Measurements from ENCODE around the gene ESPL1. TPM values are rescaled to one million over a fixed set of nuclear protein-coding genes. Genes with fewer than 3 reads are reported as not detected.

The ESPL1 gene
- total RNA-seq, 1 experiment from 2014 or later, result 61.4 TPM

DNA sequence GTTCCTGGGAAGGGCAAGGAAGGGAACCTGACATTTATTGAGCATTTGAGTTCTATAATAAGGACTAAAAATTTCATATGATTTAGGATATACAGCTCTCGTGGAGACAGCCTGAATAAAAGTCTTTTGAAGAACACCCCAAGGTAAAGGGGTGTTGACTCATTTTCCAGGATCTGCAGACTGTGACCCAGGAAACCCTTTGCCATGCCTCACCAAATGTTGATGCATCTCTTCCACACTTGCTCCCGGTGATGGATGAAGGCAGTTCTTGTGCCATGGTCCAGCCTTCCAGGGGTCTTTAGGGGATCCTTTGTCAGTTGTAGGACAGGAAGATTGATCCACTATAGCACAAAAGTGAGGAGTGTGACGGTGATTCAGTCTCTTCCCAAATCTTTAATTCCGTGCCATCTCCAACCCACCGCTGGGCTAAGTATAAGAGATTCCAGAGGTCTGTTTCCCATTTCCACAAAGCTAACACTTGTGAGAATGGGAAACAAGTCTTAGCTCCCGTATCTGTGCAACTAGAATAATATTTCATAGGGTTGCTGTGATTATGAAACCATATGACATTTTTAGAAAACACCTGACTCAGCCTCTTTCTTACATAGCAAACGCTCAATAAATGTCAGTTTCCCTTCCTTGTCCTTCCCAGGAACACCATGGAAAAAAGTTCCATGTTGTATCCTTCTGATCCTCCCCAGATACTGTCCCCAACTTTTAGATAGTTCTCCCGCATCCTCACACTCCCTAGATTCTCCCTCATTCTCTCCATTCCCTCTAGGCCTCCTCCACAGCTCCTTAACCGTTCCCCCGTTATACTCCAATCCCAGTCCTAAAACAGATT, 52.5 kb downstream of the ESPL1 start (continued):
- TF ChIP-seq GTF2I (CRISPR knock-in tag; conservative IDR thresholded peaks at IDR 0.05) (no peak), SP1 (CRISPR knock-in tag; conservative IDR thresholded peaks at IDR 0.05) (no peak), KAT7 (CRISPR knock-in tag; IDR thresholded peaks at IDR 0.05; ENCODE audit: borderline replicate concordance) (no peak), ESRRA (CRISPR knock-in tag; IDR thresholded peaks at IDR 0.05; ENCODE audit: borderline replicate concordance) (no peak)

DNA sequence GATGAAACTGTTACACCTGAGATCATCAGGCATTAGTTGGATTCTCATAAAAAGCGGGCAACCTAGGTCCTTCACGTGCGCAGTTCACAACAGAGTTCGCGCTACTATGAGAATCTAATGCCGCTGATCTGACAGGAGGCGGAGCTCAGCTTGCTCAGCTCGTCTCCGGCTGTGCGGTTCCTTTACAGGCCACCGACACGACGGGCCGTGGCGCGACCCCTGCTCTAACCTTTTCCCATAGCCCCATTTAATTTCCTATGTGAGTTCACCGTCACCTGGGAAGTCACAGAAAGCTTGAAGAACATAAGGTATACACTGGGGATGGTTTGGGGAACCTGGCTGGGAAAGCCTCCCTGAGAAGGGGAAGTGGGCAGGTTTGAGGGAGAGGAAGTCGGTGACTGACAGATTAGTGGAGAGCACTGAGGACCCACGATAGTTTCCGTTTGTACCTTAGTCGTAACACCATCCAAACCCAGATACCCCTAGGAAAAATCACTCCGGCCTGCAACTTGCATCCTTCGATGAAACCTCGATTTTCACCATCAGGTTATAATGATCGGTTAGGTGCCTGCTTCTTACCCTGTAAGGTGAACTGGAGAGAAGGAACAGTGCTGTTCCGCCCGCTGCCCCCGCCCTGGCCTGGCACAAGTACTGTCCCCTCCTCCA, 56.1 kb downstream of the ESPL1 start:
- peaks cover 67% of the 10 kb centered on the region for H3K27me3 Mint-ChIP-seq (ENCODE audit: low read depth)
- H3K27ac Mint-ChIP-seq, result peak overlapping the region; percentile 57; the same call in 1 of the 2 replicates
- peak overlapping the region; percentile 81 for H3K4me3 Mint-ChIP-seq
- TF ChIP-seq, protein P1, sequence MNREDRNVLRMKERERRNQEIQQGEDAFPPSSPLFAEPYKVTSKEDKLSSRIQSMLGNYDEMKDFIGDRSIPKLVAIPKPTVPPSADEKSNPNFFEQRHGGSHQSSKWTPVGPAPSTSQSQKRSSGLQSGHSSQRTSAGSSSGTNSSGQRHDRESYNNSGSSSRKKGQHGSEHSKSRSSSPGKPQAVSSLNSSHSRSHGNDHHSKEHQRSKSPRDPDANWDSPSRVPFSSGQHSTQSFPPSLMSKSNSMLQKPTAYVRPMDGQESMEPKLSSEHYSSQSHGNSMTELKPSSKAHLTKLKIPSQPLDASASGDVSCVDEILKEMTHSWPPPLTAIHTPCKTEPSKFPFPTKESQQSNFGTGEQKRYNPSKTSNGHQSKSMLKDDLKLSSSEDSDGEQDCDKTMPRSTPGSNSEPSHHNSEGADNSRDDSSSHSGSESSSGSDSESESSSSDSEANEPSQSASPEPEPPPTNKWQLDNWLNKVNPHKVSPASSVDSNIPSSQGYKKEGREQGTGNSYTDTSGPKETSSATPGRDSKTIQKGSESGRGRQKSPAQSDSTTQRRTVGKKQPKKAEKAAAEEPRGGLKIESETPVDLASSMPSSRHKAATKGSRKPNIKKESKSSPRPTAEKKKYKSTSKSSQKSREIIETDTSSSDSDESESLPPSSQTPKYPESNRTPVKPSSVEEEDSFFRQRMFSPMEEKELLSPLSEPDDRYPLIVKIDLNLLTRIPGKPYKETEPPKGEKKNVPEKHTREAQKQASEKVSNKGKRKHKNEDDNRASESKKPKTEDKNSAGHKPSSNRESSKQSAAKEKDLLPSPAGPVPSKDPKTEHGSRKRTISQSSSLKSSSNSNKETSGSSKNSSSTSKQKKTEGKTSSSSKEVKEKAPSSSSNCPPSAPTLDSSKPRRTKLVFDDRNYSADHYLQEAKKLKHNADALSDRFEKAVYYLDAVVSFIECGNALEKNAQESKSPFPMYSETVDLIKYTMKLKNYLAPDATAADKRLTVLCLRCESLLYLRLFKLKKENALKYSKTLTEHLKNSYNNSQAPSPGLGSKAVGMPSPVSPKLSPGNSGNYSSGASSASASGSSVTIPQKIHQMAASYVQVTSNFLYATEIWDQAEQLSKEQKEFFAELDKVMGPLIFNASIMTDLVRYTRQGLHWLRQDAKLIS (CRISPR knock-in tag; IDR thresholded peaks at IDR 0.05; ENCODE audit: borderline replicate concordance), result no peak
- TF ChIP-seq TCF7 (CRISPR knock-in tag; IDR thresholded peaks at IDR 0.05; ENCODE audit: low read depth), result no peak
- TF ChIP-seq, protein P2, sequence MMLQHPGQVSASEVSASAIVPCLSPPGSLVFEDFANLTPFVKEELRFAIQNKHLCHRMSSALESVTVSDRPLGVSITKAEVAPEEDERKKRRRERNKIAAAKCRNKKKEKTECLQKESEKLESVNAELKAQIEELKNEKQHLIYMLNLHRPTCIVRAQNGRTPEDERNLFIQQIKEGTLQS (CRISPR knock-in tag; conservative IDR thresholded peaks at IDR 0.05), result no peak
- TF ChIP-seq, protein P3, sequence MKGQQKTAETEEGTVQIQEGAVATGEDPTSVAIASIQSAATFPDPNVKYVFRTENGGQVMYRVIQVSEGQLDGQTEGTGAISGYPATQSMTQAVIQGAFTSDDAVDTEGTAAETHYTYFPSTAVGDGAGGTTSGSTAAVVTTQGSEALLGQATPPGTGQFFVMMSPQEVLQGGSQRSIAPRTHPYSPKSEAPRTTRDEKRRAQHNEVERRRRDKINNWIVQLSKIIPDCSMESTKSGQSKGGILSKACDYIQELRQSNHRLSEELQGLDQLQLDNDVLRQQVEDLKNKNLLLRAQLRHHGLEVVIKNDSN (CRISPR knock-in tag; IDR thresholded peaks at IDR 0.05), result no peak
- TF ChIP-seq NR1H2 (CRISPR knock-in tag; IDR thresholded peaks at IDR 0.05), result no peak
- TF ChIP-seq, protein P4, sequence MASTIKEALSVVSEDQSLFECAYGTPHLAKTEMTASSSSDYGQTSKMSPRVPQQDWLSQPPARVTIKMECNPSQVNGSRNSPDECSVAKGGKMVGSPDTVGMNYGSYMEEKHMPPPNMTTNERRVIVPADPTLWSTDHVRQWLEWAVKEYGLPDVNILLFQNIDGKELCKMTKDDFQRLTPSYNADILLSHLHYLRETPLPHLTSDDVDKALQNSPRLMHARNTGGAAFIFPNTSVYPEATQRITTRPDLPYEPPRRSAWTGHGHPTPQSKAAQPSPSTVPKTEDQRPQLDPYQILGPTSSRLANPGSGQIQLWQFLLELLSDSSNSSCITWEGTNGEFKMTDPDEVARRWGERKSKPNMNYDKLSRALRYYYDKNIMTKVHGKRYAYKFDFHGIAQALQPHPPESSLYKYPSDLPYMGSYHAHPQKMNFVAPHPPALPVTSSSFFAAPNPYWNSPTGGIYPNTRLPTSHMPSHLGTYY (CRISPR knock-in tag; IDR thresholded peaks at IDR 0.05), result no peak
- no peak for TF ChIP-seq ZNF396 (CRISPR knock-in tag; IDR thresholded peaks at IDR 0.05; ENCODE audit: borderline replicate concordance)
- TF ChIP-seq, protein P5, sequence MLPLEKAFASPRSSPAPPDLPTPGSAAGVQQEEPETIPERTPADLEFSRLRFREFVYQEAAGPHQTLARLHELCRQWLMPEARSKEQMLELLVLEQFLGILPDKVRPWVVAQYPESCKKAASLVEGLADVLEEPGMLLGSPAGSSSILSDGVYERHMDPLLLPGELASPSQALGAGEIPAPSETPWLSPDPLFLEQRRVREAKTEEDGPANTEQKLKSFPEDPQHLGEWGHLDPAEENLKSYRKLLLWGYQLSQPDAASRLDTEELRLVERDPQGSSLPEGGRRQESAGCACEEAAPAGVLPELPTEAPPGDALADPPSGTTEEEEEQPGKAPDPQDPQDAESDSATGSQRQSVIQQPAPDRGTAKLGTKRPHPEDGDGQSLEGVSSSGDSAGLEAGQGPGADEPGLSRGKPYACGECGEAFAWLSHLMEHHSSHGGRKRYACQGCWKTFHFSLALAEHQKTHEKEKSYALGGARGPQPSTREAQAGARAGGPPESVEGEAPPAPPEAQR (CRISPR knock-in tag; IDR thresholded peaks at IDR 0.05), result no peak
- H3K9me3 Mint-ChIP-seq, result no peaks in the 10 kb centered on the region
- peaks cover 32% of the 10 kb centered on the region for H3K4me1 Mint-ChIP-seq
- POLR2A ChIA-PET, result interaction anchor here (0.6 to 1.0 kb wide), 3 partner anchors 21 to 317 kb away, joined by 3 to 5 read pairs (median 3); no protein-coding TSS in a partner anchor
- no peak for ATAC-seq
- CTCF ChIA-PET, result interaction anchor here (0.6 to 9.5 kb wide), 25 partner anchors 18 to 275 kb away, joined by 3 to 148 read pairs (median 5); partner anchors contain the start of genes CSAD, MYG1, PFDN5 and SP1
- no peak for DNase-seq (ENCODE audit: low spot score)
- peaks cover 4% of the 10 kb centered on the region; the same call in 1 of the 2 replicates for H3K36me3 Mint-ChIP-seq

All from WTC11 (cell line).